Smooth muscle cell (in vitro differentiated cells): ENCODE data around the gene DMBT1. TPM values are rescaled to one million over a fixed set of nuclear protein-coding genes. Genes with fewer than 3 reads are reported as not detected.
A peak's percentile ranks its signal among the peaks of the same experiment; 100 is the strongest.

ENCODE experiments used
- DNase-seq: peaks from one replicate; lab custom pipeline; 2025; ENCODE audit not compliant: unreplicated experiment; lab: John Stamatoyannopoulos, UW
- H2AFZ ChIP-seq: fragments of 200-600 bp; sonication (generic); 2 replicates; pipeline ENCODE4 v1.6.0; 2016; ENCODE audit warnings: antibody characterized with exemption, low read depth, mild to moderate bottlenecking
- H3F3A ChIP-seq: fragments of 200-600 bp; sonication (generic); 2 replicates; pipeline ENCODE4 v1.6.0; 2017; ENCODE audit warnings: antibody characterized with exemption, low read depth
- H3K27ac ChIP-seq: fragments of 200-600 bp; sonication (generic); 2 replicates; pipeline ENCODE4 v1.5.1; 2016; ENCODE audit warnings: low read depth, mild to moderate bottlenecking
- H3K27me3 ChIP-seq: fragments of 200-600 bp; sonication (generic); 2 replicates; pipeline ENCODE4 v1.6.1; 2016; ENCODE audit warnings: low read depth, mild to moderate bottlenecking
- H3K36me3 ChIP-seq: fragments of 200-600 bp; sonication (generic); 2 replicates; pipeline ENCODE4 v1.5.1; 2016; ENCODE audit warnings: low read depth
- H3K4me1 ChIP-seq: fragments of 200-600 bp; sonication (generic); 2 replicates; pipeline ENCODE4 v1.5.1; 2016; ENCODE audit warnings: low read depth
- H3K4me2 ChIP-seq: fragments of 200-600 bp; sonication (generic); 2 replicates; pipeline ENCODE4 v1.6.0; 2016; ENCODE audit warnings: mild to moderate bottlenecking
- H3K4me3 ChIP-seq: fragments of 200-600 bp; sonication (generic); 2 replicates; pipeline ENCODE4 v1.5.1; 2016; ENCODE audit warnings: mild to moderate bottlenecking
- H3K79me2 ChIP-seq: fragments of 200-600 bp; sonication (generic); 2 replicates; pipeline ENCODE4 v1.6.0; 2016; ENCODE audit warnings: low read depth, mild to moderate bottlenecking
- H3K9ac ChIP-seq: fragments of 200-600 bp; sonication (generic); 2 replicates; pipeline ENCODE4 v1.6.0; 2016; ENCODE audit warnings: low read depth
- H3K9me3 ChIP-seq: fragments of 200-600 bp; sonication (generic); replicated peaks from 2 replicates; pipeline ENCODE4 v1.5.1; 2016; ENCODE audit warnings: low read depth
- H4K20me1 ChIP-seq: fragments of 200-600 bp; sonication (generic); 2 replicates; pipeline ENCODE4 v1.6.0; 2016; ENCODE audit warnings: low read depth
- CTCF ChIP-seq: fragments of 200-600 bp; sonication (generic); IDR thresholded peaks from 2 replicates; pipeline ENCODE4 v1.5.1; 2017; ENCODE audit warnings: borderline replicate concordance, mild to moderate bottlenecking, antibody characterized with exemption; ENCODE audit not compliant: insufficient read depth, poor library complexity, severe bottlenecking
- WGBS: methylation state at CpG from one replicate; pipeline ENCODE4 v1.1.7; 2016; ENCODE audit warnings: low lambda C conversion rate; 5-methylcytosine and 5-hydroxymethylcytosine counted together
- polyA plus RNA-seq: library from polyadenylated mRNA; unstranded; fragments of >200 nt; fragmentation: Nextera tagmentation; extraction: Ambion mirVana; gene quantifications from 2 replicates; pipeline ENCODE4 v1.2.1, GENCODE V29; 2016
- total RNA-seq: library from RNA; depleted of rRNA; stranded (reverse); fragments of >200 nt; gene quantifications from 2 replicates; pipeline ENCODE4 v1.2.3, GENCODE V29; 2014

The DMBT1 gene
- total and polyA plus RNA-seq, 2 experiments from 2014 or later, result not detected

GRCh38 chr10:122646511-122647382, 86.2 kb downstream of the DMBT1 start:
- no peak overlapping the region for H3K9ac ChIP-seq
- H3F3A ChIP-seq, result no peaks in the 10 kb centered on the region
- peaks cover 9% of the 10 kb centered on the region for H3K27me3 ChIP-seq
- no peak overlapping the region for H3K27ac ChIP-seq
- H4K20me1 ChIP-seq, result no peaks in the 10 kb centered on the region
- H3K36me3 ChIP-seq, result no peaks in the 10 kb centered on the region
- H3K4me3 ChIP-seq, result no peak overlapping the region
- WGBS, result 83% methylated on average over 10 of the region's 10 CpGs
- no peak overlapping the region for H2AFZ ChIP-seq
- H3K79me2 ChIP-seq, result no peaks in the 10 kb centered on the region
- no peaks in the 10 kb centered on the region for H3K4me1 ChIP-seq
- DNase-seq, result no peak
- H3K4me2 ChIP-seq, result no peak overlapping the region
- no peak for TF ChIP-seq CTCF
- no peaks in the 10 kb centered on the region for H3K9me3 ChIP-seq

- no peaks in the 10 kb centered on the region for H3K9me3 ChIP-seq
- peaks cover 17% of the 10 kb centered on the region for H3K27me3 ChIP-seq
- H3K27ac ChIP-seq, result no peak overlapping the region
- no peak overlapping the region for H3K9ac ChIP-seq
- H4K20me1 ChIP-seq, result no peaks in the 10 kb centered on the region
- no peaks in the 10 kb centered on the region for H3F3A ChIP-seq
- no peak overlapping the region for H3K4me3 ChIP-seq
- no peak overlapping the region for H2AFZ ChIP-seq
- DNase-seq, result no peak
- no peaks in the 10 kb centered on the region for H3K36me3 ChIP-seq
- no peak overlapping the region for H3K4me2 ChIP-seq
- TF ChIP-seq CTCF, result no peak
- WGBS, result 86% methylated on average over 3 of the region's 3 CpGs
- H3K4me1 ChIP-seq, result no peaks in the 10 kb centered on the region
- H3K79me2 ChIP-seq, result no peaks in the 10 kb centered on the region
Observed at GRCh38 chr10:122647383-122647968, 86.9 kb downstream of the DMBT1 start.

- peak; percentile 56 for TF ChIP-seq CTCF
- H3K27ac ChIP-seq, result no peak overlapping the region
Observed at GRCh38 chr10:122648599-122649428, 88.3 kb downstream of the DMBT1 start.

More at GRCh38 chr10:122648599-122649428, 88.3 kb downstream of the DMBT1 start:
- Histone ChIP-seq H3K36me3 (no peaks in the 10 kb centered on the region), H3K79me2 (no peaks in the 10 kb centered on the region), H3K9me3 (no peaks in the 10 kb centered on the region), H3K9ac (no peak overlapping the region), H3K4me3 (no peak overlapping the region), H4K20me1 (no peaks in the 10 kb centered on the region), H3K4me1 (no peaks in the 10 kb centered on the region), H3K27me3 (peaks cover 22% of the 10 kb centered on the region), H3F3A (no peaks in the 10 kb centered on the region), H3K4me2 (no peak overlapping the region), H2AFZ (no peak overlapping the region)
- 39% methylated on average over 10 of the region's 10 CpGs for WGBS
- DNase-seq, result no peak
